ENCODE measurements around the gene BCL7C.
A peak's percentile ranks its signal among the peaks of the same experiment; 100 is the strongest.

BCL7C gene

DNA sequence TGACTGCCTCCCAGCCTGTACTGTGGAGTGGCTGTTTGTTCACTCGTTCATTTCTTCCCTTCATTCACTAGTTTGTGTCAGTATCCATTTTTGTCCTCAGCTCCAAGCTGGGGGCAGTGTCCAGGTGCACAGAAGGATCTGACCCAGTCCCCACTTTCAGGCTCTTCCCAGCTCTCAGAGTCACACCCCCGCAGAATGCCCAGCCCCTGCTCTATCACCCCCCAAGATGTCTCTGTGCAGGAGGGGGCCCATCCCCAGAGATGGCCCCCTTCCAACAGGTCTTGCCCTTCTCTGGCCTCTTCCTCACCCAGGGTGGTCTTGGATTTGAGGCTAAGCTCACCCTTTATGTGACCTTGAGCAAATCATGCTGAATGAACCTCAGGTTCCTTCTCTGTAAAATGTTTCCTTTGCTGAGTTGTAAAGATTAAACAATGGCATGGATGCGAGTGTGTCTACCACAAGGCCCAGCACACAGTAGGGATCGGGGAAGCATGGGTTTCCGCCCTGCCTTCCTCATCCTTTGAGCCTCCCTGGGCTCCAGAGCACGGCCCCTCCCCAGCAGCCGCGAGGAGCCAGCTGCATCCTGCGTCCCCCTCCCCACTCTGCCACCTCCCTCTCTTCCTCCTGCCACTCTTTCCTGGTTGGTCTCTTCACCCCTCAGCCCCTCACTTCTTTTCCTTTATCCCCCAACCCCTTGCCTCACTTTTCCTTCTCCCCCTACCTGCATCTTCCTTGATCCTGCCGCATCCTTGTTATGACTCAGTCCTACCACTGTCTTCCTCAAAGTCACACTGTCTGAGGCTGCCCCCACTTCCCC is 32.3 kb upstream of the BCL7C start:
- DNase-seq (ENCODE audit: extremely low read depth, low read depth) = no peak
- TF ChIP-seq, protein P1, sequence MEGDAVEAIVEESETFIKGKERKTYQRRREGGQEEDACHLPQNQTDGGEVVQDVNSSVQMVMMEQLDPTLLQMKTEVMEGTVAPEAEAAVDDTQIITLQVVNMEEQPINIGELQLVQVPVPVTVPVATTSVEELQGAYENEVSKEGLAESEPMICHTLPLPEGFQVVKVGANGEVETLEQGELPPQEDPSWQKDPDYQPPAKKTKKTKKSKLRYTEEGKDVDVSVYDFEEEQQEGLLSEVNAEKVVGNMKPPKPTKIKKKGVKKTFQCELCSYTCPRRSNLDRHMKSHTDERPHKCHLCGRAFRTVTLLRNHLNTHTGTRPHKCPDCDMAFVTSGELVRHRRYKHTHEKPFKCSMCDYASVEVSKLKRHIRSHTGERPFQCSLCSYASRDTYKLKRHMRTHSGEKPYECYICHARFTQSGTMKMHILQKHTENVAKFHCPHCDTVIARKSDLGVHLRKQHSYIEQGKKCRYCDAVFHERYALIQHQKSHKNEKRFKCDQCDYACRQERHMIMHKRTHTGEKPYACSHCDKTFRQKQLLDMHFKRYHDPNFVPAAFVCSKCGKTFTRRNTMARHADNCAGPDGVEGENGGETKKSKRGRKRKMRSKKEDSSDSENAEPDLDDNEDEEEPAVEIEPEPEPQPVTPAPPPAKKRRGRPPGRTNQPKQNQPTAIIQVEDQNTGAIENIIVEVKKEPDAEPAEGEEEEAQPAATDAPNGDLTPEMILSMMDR (IDR thresholded peaks at IDR 0.05; ENCODE audit: low read depth, low read length) = no peak

DNA sequence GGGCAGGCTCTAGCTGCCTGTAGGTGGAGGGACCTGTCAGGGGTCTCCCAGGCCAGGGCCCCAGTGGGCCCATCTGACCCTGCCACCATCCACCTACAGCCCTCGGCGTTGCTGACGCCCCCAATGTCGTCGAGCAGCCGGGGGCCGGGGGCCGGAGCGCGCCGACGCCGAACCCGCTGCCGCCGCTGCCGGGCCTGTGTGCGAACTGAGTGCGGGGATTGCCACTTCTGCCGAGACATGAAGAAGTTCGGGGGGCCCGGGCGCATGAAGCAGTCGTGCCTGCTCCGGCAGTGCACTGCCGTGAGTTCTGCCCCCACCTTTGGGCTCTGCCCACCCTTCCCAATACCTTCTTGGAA is 31.7 kb upstream of the BCL7C start:
- TF ChIP-seq, protein P1 (IDR thresholded peaks at IDR 0.05; ENCODE audit: low read depth, low read length) = no peak
- no peak for DNase-seq (ENCODE audit: extremely low read depth, low read depth)

DNA sequence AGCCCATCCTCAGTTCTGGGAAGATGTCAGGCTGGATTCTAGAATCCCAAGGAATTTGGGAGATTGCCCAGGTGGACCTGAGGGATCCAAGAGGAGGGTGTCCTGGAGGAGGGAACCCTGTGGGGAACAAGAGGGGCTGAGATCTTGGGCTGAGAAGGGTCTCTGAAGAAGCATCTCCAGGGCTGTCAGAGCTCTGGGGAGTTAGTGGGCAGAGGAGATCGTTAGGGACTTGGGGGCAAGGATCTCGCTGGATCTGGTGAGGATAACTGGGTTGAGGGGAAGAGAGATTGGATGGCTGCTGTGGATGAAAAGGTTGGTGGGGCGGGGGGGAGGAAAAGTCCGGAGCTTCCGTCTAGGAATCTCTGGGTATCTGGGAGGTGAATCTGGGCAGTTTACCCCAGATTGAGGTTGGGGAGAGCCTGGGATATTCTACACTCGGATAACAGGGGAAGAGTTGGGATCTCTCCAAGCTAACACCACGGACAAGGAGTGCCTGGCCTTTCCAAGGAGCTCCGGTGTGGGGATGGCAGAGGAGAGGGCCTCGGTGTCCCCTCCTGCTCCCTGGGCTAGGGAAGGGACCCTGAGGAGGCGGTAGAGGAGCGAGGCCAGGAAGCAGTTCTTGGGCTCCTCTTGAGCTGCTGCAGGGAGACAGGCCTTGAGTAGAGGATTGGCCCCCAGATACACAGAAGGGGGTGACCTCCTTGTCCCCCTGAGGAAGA is 31.2 kb upstream of the BCL7C start:
- DNase-seq (ENCODE audit: extremely low read depth, low read depth) = no peak
- TF ChIP-seq, protein P1 (IDR thresholded peaks at IDR 0.05; ENCODE audit: low read depth, low read length) = no peak

DNA sequence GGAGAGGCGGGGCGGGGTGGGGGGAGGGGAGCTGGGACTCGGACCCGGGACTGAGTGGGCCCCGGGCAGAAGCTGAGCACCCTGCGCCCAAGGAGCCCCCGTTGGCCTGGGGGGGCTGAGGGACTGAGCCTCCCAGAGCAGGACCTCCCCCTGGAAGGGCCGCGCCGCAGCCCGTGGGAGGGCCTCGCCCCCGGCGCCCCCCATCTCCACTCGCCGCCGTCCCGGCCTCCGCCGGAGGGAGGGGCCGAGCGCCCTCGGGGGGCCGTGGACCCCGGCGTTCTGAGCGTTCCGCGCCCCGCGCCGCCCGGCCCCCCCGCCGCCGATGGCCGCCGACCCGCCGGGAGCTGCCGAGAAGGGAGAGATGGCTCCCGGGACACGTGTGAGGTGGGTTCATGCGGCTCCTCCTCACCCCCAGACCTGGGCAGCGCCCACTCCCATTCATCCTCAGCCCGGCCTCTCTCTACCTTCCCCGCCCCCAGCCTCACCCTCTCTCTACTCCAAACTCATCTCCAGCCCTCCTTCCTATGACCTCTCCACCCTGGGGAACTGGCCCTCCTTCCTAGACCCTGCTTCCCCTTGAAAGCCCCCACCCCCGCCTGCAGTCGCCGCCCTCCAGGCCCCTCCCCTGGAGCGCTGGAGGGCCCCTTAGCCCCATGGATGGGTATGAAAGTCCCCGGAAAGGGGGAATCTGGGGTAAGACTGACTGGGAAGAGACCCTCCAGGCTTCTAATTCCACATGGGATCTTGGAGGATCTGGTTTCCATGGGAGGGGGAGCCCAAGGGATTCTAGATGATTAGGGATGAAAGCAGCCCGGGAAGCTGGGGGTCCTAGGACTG is 30.4 kb upstream of the BCL7C start:
- DNase-seq (ENCODE audit: extremely low read depth, low read depth) = no peak
- TF ChIP-seq, protein P1 (IDR thresholded peaks at IDR 0.05; ENCODE audit: low read depth, low read length) = no peak

DNA sequence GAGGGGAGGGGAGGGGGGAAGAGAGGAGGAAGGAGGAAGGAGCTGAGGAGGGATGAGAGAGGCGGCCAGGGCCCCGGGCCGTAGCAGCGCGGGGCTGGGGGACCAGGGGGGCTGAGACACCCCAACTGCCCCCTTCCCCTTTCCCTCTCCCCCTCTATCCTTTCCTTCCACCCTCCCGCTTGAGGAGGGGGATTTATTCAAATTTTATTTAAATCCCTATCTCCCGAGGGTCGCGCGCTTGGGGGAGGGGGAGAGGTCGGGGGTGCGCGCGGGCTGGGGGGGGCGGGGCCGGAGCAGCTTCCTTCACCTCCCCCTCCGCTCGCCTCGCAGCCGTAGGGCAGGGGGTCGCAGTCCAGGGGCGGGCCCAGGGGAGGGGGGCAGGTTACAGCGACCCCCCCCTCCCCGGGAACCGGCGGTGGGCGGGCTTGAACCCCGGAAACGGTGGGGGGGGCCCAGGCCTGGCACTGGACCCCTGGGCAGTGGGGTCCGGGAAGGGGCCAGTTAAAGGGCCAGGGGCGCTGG is 29.7 kb upstream of the BCL7C start, which contains the start of gene FBXL19:
Gene FBXL19, plus strand, starts transcription at position 19 of the 522 bp plus-strand sequence. CDS start 2,183 bp downstream, outside the sequence.
- DNase-seq (ENCODE audit: extremely low read depth, low read depth) = no peak
- TF ChIP-seq, protein P1 (IDR thresholded peaks at IDR 0.05; ENCODE audit: low read depth, low read length) = no peak

DNA sequence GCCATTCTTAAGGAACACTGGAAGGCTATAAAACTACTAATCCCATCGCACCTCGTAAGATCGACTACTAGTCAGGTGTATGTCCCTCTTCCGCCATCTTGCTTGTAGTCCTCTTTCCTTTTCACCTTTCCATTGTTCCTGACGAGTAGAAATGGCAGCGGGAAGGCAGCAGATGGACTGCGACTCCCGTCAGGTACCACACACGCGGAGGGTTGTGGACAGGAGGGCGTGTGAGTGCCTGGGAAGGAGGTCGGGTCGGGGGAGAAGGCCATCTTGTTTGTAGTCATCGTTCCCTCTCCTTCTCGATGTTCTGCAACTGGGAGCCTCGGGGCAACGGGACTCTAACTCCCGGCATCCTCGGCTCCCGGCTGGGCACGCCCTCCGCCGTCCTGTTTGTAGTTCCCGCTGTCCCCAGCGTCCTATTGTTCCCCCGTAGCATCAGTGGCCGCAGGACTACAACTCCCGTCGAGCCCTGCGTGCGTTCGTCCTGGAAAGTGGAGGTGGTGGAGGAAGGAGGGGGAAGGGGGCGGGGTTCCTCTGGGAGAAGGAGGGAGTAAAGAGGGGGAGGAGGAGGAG is 29.2 kb upstream of the BCL7C start:
- TF ChIP-seq, protein P1 (IDR thresholded peaks at IDR 0.05; ENCODE audit: low read depth, low read length) = no peak

More for the DNA sequence above, 29.2 kb upstream of the BCL7C start:
- peak; percentile 99 for DNase-seq (ENCODE audit: extremely low read depth, low read depth)

All from AG09319 (cell line).